Type B pancreatic cell (in vitro differentiated cells): Measurements from ENCODE around the gene LIN37. TPM values are rescaled to one million over a fixed set of nuclear protein-coding genes. Genes with fewer than 3 reads are reported as not detected.

Experiments used
- DNase-seq: peaks from one replicate; pipeline ENCODE4 v3.0.0; 2021; ENCODE audit warnings: mixed read lengths; ENCODE audit not compliant: unreplicated experiment; ENCODE audit errors: extremely low spot score
- H3K27ac Mint-ChIP-seq: 2 replicates; pipeline ENCODE4 v1.8.0; 2021; ENCODE audit warnings: mild to moderate bottlenecking, mixed read lengths
- H3K27me3 Mint-ChIP-seq: 2 replicates; pipeline ENCODE4 v1.8.0; 2021; ENCODE audit warnings: mixed read lengths
- H3K36me3 Mint-ChIP-seq: 2 replicates; pipeline ENCODE4 v1.8.0; 2021; ENCODE audit warnings: mixed read lengths
- H3K4me1 Mint-ChIP-seq: one replicate; pipeline ENCODE4 v1.8.0; 2021; ENCODE audit warnings: mixed read lengths; ENCODE audit not compliant: unreplicated experiment
- H3K4me3 Mint-ChIP-seq: 2 replicates; pipeline ENCODE4 v1.8.0; 2021; ENCODE audit warnings: mild to moderate bottlenecking, mixed read lengths
- H3K9me3 Mint-ChIP-seq: 2 replicates; pipeline ENCODE4 v1.8.0; 2021; ENCODE audit warnings: mixed read lengths
- CTCF ChIP-seq: fragments of 200-600 bp; sonication (generic); conservative IDR thresholded peaks from 2 replicates; pipeline ENCODE4 v1.5.0; 2021; ENCODE audit warnings: antibody characterized with exemption, mild to moderate bottlenecking
- long read RNA-seq: library from polyadenylated mRNA; unstranded; transcript quantifications from one replicate; pipeline ENCODE4 v2.0.0, GENCODE V29; 2020
- total RNA-seq: library from RNA; stranded (reverse); gene quantifications from 2 replicates; pipeline ENCODE4 v1.2.1, GENCODE V29; 2021; ENCODE audit warnings: low replicate concordance

LIN37 gene
- total RNA-seq: 15.5 and 17.9 TPM in 2 replicates
- long read RNA-seq, partial matches to known transcripts: 0 of 9 reads
- long read RNA-seq, other reads (novel, unspliced or antisense): 8 of 9 reads

GRCh38 chr19:35748106-35749020 lies at the start of gene LIN37:
LIN37 (plus strand) TSS chr19:35748576; CDS start chr19:35748725, 149 bp downstream.
- H3K27me3 Mint-ChIP-seq: no peaks in the 10 kb centered on the region
- no peaks in the 10 kb centered on the region for H3K9me3 Mint-ChIP-seq
- peak within 1 kb of the TSS; percentile 99 for H3K4me3 Mint-ChIP-seq
- DNase-seq: peak; percentile 97
- TF ChIP-seq CTCF: peak; percentile 33
- peak within 1 kb of the TSS; percentile 98 for H3K27ac Mint-ChIP-seq
- H3K36me3 Mint-ChIP-seq: no peaks in the 10 kb centered on the region
- peaks cover 27% of the 10 kb centered on the region for H3K4me1 Mint-ChIP-seq

DNA sequence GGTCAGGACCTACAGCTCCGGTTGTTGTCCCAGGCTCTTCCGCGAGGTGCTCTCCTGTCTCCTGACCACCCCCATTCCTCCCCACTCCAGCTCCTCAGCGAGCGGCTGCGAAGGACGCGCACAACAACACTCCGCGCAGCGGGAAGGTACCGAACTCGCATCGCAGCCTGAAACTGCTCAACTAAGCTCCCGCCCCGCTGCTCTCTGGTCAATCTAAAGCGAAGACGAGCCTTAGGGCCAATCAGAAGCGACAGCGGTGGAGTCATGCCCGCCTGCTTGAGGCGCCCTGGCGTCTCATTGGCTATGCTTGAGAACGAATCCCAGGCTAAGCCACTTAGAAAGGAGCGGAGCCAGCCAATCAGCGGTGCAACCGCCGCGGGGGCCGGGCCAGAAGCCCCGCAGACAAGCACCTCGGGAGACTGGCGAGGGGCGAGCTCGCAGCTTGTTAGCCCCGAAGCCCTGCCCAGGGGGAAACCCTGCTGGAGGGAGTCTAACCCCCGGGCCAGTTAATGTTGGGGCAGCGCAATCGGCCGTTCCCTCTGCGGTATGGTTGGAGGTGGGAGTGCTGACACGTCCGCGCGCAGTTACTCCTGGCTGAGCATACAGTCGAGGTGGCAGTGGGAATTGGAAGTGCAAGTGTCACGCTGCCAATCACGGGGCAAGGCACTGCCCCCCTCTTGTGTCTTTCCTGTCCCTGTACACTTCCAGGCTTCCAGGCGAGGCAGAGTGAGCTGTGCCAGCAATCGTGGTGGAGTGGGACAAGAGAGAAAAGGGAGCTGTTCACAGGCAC lies 46.0 kb upstream of the LIN37 start:
- Mint-ChIP-seq H3K4me3 (peak overlapping the region; percentile 96), H3K36me3 (no peaks in the 10 kb centered on the region), H3K27me3 (peaks cover 4% of the 10 kb centered on the region), H3K27ac (peak overlapping the region; percentile 78), H3K4me1 (peaks cover 5% of the 10 kb centered on the region), H3K9me3 (peaks cover 3% of the 10 kb centered on the region)
- DNase-seq: peak; percentile 91
- no peak for TF ChIP-seq CTCF

- Mint-ChIP-seq H3K27me3 (peaks cover 4% of the 10 kb centered on the region), H3K4me1 (peaks cover 5% of the 10 kb centered on the region), H3K4me3 (no peak overlapping the region), H3K27ac (no peak overlapping the region), H3K36me3 (no peaks in the 10 kb centered on the region), H3K9me3 (peaks cover 3% of the 10 kb centered on the region)
- TF ChIP-seq CTCF: no peak
- DNase-seq: no peak
Observed at GRCh38 chr19:35703343-35703742, 45.0 kb upstream of the LIN37 start.

GRCh38 chr19:35704218-35704617 lies 44.2 kb upstream of the LIN37 start, which contains the start of gene ZBTB32:
ZBTB32 (plus strand) TSS chr19:35704558; CDS start chr19:35714627, 10,069 bp downstream.
- Mint-ChIP-seq H3K36me3 (no peaks in the 10 kb centered on the region), H3K9me3 (peaks cover 3% of the 10 kb centered on the region), H3K4me3 (no peak within 1 kb of the TSS), H3K27me3 (peaks cover 4% of the 10 kb centered on the region), H3K4me1 (peaks cover 5% of the 10 kb centered on the region), H3K27ac (no peak within 1 kb of the TSS)
- DNase-seq: no peak
- TF ChIP-seq CTCF: no peak

DNA sequence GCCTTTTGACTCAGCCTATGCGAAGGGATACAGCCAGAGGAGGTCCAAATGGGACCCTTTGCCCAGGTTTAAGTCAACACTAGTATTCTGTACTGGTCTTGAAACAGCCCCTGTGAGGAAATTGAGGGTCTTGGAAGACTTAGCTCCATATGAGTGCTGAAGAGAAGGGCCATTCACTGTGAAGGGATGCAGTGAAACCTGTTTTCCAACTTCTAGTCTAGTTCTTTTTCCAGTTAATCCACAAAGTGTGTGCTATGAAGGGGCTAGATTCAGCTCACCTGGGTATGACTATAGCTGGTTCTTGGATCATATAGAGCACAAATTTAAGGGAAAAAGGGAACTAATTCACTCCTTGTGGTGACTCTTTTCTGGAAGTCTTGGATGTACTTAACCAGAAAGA lies 40.0 kb upstream of the LIN37 start:
- no peaks in the 10 kb centered on the region for H3K9me3 Mint-ChIP-seq
- no peak for TF ChIP-seq CTCF
- no peak for DNase-seq
- H3K27me3 Mint-ChIP-seq: no peaks in the 10 kb centered on the region
- H3K27ac Mint-ChIP-seq: no peak overlapping the region
- H3K36me3 Mint-ChIP-seq: no peaks in the 10 kb centered on the region
- no peaks in the 10 kb centered on the region for H3K4me1 Mint-ChIP-seq
- H3K4me3 Mint-ChIP-seq: no peak overlapping the region
